Panc1 (cell line): ENCODE data around the gene ZNF564. TPM values are rescaled to one million over a fixed set of nuclear protein-coding genes. Genes with fewer than 3 reads are reported as not detected.

Experiments
- ATAC-seq: fragments of 200-7000 bp; cut with Tn5 transposase; 2 replicates; pipeline ENCODE4 v1.9.1; 2020; ENCODE audit warnings: mild to moderate bottlenecking, moderate library complexity
- BruUV-seq: library from RNA; stranded (reverse); fragments of 400-500 nt; replicated peaks from 2 replicates; lab custom pipeline; 2021; lab: Mats Ljungman, UMichigan
- CTCF ChIA-PET: fragments of 300-600 bp; sonication (Branson Sonifier 250); formaldehyde crosslinking; loops from one replicate; lab custom pipeline; 2022; ENCODE audit warnings: antibody characterized with exemption; lab: Charles Lee
- POLR2A ChIA-PET: fragments of 300-600 bp; sonication (Branson Sonifier 250); formaldehyde crosslinking; loops from one replicate; lab custom pipeline; 2022; ENCODE audit warnings: antibody characterized with exemption; lab: Charles Lee
- DNase-seq: peaks from one replicate; pipeline ENCODE4 v3.0.0-alpha.2; 2010; ENCODE audit warnings: low read depth, low spot score
- H3K27ac ChIP-seq: 2 replicates; pipeline ENCODE4 v1.5.1; 2011; ENCODE audit warnings: mild to moderate bottlenecking, low read length, inconsistent platforms
- H3K27me3 ChIP-seq: fragments of 200-500 bp; sonication (Bioruptor generic); 2 replicates; pipeline ENCODE4 v1.6.0; 2014; ENCODE audit warnings: low read length, inconsistent platforms; ENCODE audit not compliant: control insufficient read depth, insufficient read depth
- H3K36me3 ChIP-seq: fragments of 200-500 bp; sonication (Bioruptor generic); 2 replicates; pipeline ENCODE4 v1.5.1; 2014; ENCODE audit warnings: inconsistent platforms, mild to moderate bottlenecking, low read length, moderate library complexity; ENCODE audit not compliant: control insufficient read depth, insufficient read depth
- H3K4me1 ChIP-seq: 2 replicates; pipeline ENCODE4 v1.5.1; 2011; ENCODE audit warnings: inconsistent platforms, mild to moderate bottlenecking, low read length, moderate library complexity; ENCODE audit not compliant: control insufficient read depth, insufficient read depth
- H3K4me3 ChIP-seq, 2 experiments: 2 replicates each; pipeline ENCODE4 v1.5.1; 2011 to 2012; ENCODE audit warnings: low read depth in 2 of 2, low read length in 2 of 2, mild to moderate bottlenecking in 2 of 2, inconsistent platforms in 1 of 2, moderate library complexity in 1 of 2
- H3K9me3 ChIP-seq: fragments of 200-500 bp; sonication (Bioruptor generic); 2 replicates; pipeline ENCODE4 v1.5.1; 2014; ENCODE audit warnings: low read depth, mild to moderate bottlenecking, inconsistent platforms, low read length, moderate library complexity; ENCODE audit not compliant: control insufficient read depth, insufficient read depth
- CTCF ChIP-seq: fragments of 450-650 bp; IDR thresholded peaks from 2 replicates; pipeline ENCODE4 v1.5.1; 2017; ENCODE audit warnings: mild to moderate bottlenecking
- POLR2AphosphoS5 ChIP-seq: IDR thresholded peaks from 2 replicates; pipeline ENCODE4 v1.6.1; 2012; ENCODE audit warnings: mild to moderate bottlenecking, low read depth, low read length, moderate library complexity
- REST ChIP-seq, 2 experiments: IDR thresholded peaks; 2 replicates each; pipeline ENCODE4 v1.6.1; 2011 to 2012; ENCODE audit warnings: low read depth in 2 of 2, control low read depth in 1 of 2, low read length in 1 of 2, mild to moderate bottlenecking in 1 of 2, moderate library complexity in 1 of 2; ENCODE audit not compliant: insufficient read depth in 1 of 2
- SIN3A ChIP-seq: IDR thresholded peaks from 2 replicates; pipeline ENCODE4 v1.6.1; 2012; ENCODE audit warnings: low read depth, mild to moderate bottlenecking, low read length, moderate library complexity, borderline replicate concordance; ENCODE audit not compliant: insufficient read depth
- TCF7L2 ChIP-seq: IDR thresholded peaks from 2 replicates; pipeline ENCODE4 v1.6.1; 2011; ENCODE audit warnings: mild to moderate bottlenecking, low read depth, low read length, inconsistent platforms
- in situ Hi-C: cut with HindIII; loops from 2 replicates; pipeline ENCODE4 v1.10.0; 2016; ENCODE audit warnings: low sequenced_read_pairs, low pct_unique_long_range_greater_than_20kb
- intact Hi-C: fragments of 100-400 bp; cut with micrococcal nuclease; formaldehyde crosslinking; loops from one replicate; pipeline ENCODE4 v1.10.0; 2022; ENCODE audit not compliant: unreplicated experiment
- total RNA-seq: library from RNA; stranded (reverse); gene quantifications from one replicate; pipeline ENCODE4 v1.2.1, GENCODE V29; 2021; ENCODE audit not compliant: unreplicated experiment

Gene ZNF564
- total RNA-seq, 1 experiment from 2014 or later = 5.7 TPM

GRCh38 chr19:12485052-12485416 is 66.2 kb downstream of the ZNF564 start:
- no peaks in the 10 kb centered on the region for H3K36me3 ChIP-seq
- peaks cover 8% of the 10 kb centered on the region; the same call in 1 of the 2 replicates for H3K4me1 ChIP-seq
- H3K27me3 ChIP-seq = no peaks in the 10 kb centered on the region
- H3K27ac ChIP-seq = peak overlapping the region; percentile 70
- no peaks in the 10 kb centered on the region for H3K9me3 ChIP-seq
- in situ Hi-C loops = no loop called here
- DNase-seq (no peak), ATAC-seq (peak; percentile 77)
- intact Hi-C loops = no loop called here
- ChIA-PET POLR2A (no interaction called here), CTCF (no interaction called here)
- H3K4me3 ChIP-seq = peak overlapping the region; percentile 80 to 89
- TF ChIP-seq TCF7L2 = no peak
- no peak for TF ChIP-seq SIN3A
- TF ChIP-seq CTCF = no peak
- no peak for TF ChIP-seq POLR2AphosphoS5
- no peak for TF ChIP-seq REST (IDR thresholded peaks at IDR 0.05; ENCODE audit: insufficient read depth in 1 of 2, low read depth in 2 of 2, low read length in 1 of 2)
- BruUV-seq = no TSS peak

GRCh38 chr19:12484371-12485051 is 66.8 kb downstream of the ZNF564 start, which contains the start of gene ZNF709:
ZNF709 (minus strand) TSS chr19:12484816; CDS start chr19:12484657, 159 bp downstream.
- in situ Hi-C loops (no loop called here), intact Hi-C loops (no loop called here)
- Histone ChIP-seq H3K9me3 (no peaks in the 10 kb centered on the region), H3K4me1 (peaks cover 8% of the 10 kb centered on the region; the same call in 1 of the 2 replicates), H3K4me3 (peak within 1 kb of the TSS; percentile 80 to 89), H3K27ac (peak within 1 kb of the TSS; percentile 70), H3K36me3 (no peaks in the 10 kb centered on the region), H3K27me3 (no peaks in the 10 kb centered on the region)
- peak; percentile 47 for DNase-seq
- CTCF ChIA-PET = no interaction called here
- TF ChIP-seq TCF7L2 = no peak
- TF ChIP-seq POLR2AphosphoS5 = peak; percentile 65; the same call in 1 of the 2 replicates
- TF ChIP-seq SIN3A = 0 out of 2 replicates have a peak, but pooled peaks have one; percentile 37
- no peak for TF ChIP-seq CTCF
- BruUV-seq = no TSS peak
- POLR2A ChIA-PET = no interaction called here
- peak; percentile 99 for ATAC-seq
